Stimulated activated naive CD8-positive, alpha-beta T cell treated with anti-CD3 and anti-CD28 coated beads, Interleukin-15, amount 100 ng/mL, for 72 hours (primary cell): ENCODE results near the gene EFNA5.
"Not testable (repeated sequence)": the region's sequence is repeated elsewhere in the genome, so short reads cannot be mapped to it uniquely, and the experiment has no call there.

Experiments used
- ATAC-seq: fragments of 150-1000 bp; cut with Tn5 transposase; 2 replicates; pipeline ENCODE4 v1.10.0; 2021; ENCODE audit warnings: mild to moderate bottlenecking, moderate library complexity
- DNase-seq, 2 donors: peaks; one replicate each; pipeline ENCODE4 v3.0.0; 2021 to 2022
- H3K27ac Mint-ChIP-seq, 2 donors: one replicate each; pipeline ENCODE4 v1.8.0; 2022; ENCODE audit warnings: mild to moderate bottlenecking in 2 of 2, mixed read lengths in 2 of 2, moderate library complexity in 2 of 2
- H3K27me3 Mint-ChIP-seq: one replicate; pipeline ENCODE4 v1.8.0; 2022; ENCODE audit warnings: mixed read lengths
- H3K4me1 Mint-ChIP-seq: one replicate; pipeline ENCODE4 v1.8.0; 2022; ENCODE audit warnings: mild to moderate bottlenecking, mixed read lengths
- H3K4me3 Mint-ChIP-seq, 2 donors: one replicate each; pipeline ENCODE4 v1.8.0; 2022; ENCODE audit warnings: mild to moderate bottlenecking in 2 of 2, mixed read lengths in 2 of 2, moderate library complexity in 1 of 2
- H3K9me3 Mint-ChIP-seq, 2 donors: one replicate each; pipeline ENCODE4 v1.8.0; 2022; ENCODE audit warnings: mixed read lengths in 2 of 2

The EFNA5 gene

GRCh38 chr5:107461770-107462169 is 209.0 kb downstream of the EFNA5 start:
- Mint-ChIP-seq H3K27me3 (peaks cover 24% of the 10 kb centered on the region), H3K4me1 (peaks cover 10% of the 10 kb centered on the region), H3K4me3 (no peak overlapping the region), H3K27ac (no peak overlapping the region), H3K9me3 (no peaks in the 10 kb centered on the region)
- ATAC-seq: no peak
- DNase-seq: no peak

GRCh38 chr5:107460789-107461188 is 209.9 kb downstream of the EFNA5 start:
- H3K4me1 Mint-ChIP-seq: peaks cover 10% of the 10 kb centered on the region
- H3K4me3 Mint-ChIP-seq: no peak overlapping the region
- no peak overlapping the region for H3K27ac Mint-ChIP-seq
- DNase-seq (no peak), ATAC-seq (no peak)
- peaks cover 24% of the 10 kb centered on the region for H3K27me3 Mint-ChIP-seq
- no peaks in the 10 kb centered on the region for H3K9me3 Mint-ChIP-seq

- no peak overlapping the region for H3K4me3 Mint-ChIP-seq
- ATAC-seq: no peak
- peaks cover 4% of the 10 kb centered on the region for H3K4me1 Mint-ChIP-seq
- H3K9me3 Mint-ChIP-seq: no peaks in the 10 kb centered on the region
- no peak overlapping the region for H3K27ac Mint-ChIP-seq
- DNase-seq: no peak
- H3K27me3 Mint-ChIP-seq: peaks cover 31% of the 10 kb centered on the region
These were observed 211.1 kb downstream of the EFNA5 start for GRCh38 chr5:107459605-107460004.

- Mint-ChIP-seq H3K4me3 (no peak overlapping the region), H3K4me1 (no peaks in the 10 kb centered on the region), H3K9me3 (no peaks in the 10 kb centered on the region), H3K27me3 (peaks cover 31% of the 10 kb centered on the region), H3K27ac (no peak overlapping the region)
- ATAC-seq (no peak), DNase-seq (no peak)
These were observed 212.4 kb downstream of the EFNA5 start for GRCh38 chr5:107458322-107458721.

- Mint-ChIP-seq H3K27me3 (peaks cover 31% of the 10 kb centered on the region), H3K9me3 (no peaks in the 10 kb centered on the region), H3K4me1 (no peaks in the 10 kb centered on the region), H3K4me3 (no peak overlapping the region), H3K27ac (no peak overlapping the region)
- DNase-seq: no peak
- ATAC-seq: no peak
These were observed 212.9 kb downstream of the EFNA5 start for GRCh38 chr5:107457881-107458280.

- no peak for DNase-seq
- Mint-ChIP-seq H3K27ac (no peak overlapping the region), H3K9me3 (no peaks in the 10 kb centered on the region), H3K27me3 (peaks cover 31% of the 10 kb centered on the region), H3K4me3 (no peak overlapping the region), H3K4me1 (no peaks in the 10 kb centered on the region)
- no peak for ATAC-seq
These were observed 213.6 kb downstream of the EFNA5 start for GRCh38 chr5:107457138-107457537.

GRCh38 chr5:107456281-107456715 is 214.4 kb downstream of the EFNA5 start:
- Mint-ChIP-seq H3K4me3 (no peak overlapping the region), H3K27ac (no peak overlapping the region), H3K9me3 (peaks cover 4 to 6% of the 10 kb centered on the region in 2 donors), H3K4me1 (no peaks in the 10 kb centered on the region), H3K27me3 (peaks cover 26% of the 10 kb centered on the region)
- DNase-seq (no peak), ATAC-seq (no peak)

GRCh38 chr5:107455111-107455544 is 215.6 kb downstream of the EFNA5 start:
- Mint-ChIP-seq H3K4me3 (no peak overlapping the region), H3K27me3 (peaks cover 15% of the 10 kb centered on the region), H3K27ac (no peak overlapping the region), H3K4me1 (no peaks in the 10 kb centered on the region), H3K9me3 (peaks cover 4 to 6% of the 10 kb centered on the region in 2 donors)
- DNase-seq (no peak), ATAC-seq (no peak)

GRCh38 chr5:107451827-107452226 is 218.9 kb downstream of the EFNA5 start:
- H3K4me3 Mint-ChIP-seq, H3K27ac Mint-ChIP-seq, H3K4me1 Mint-ChIP-seq, ATAC-seq, DNase-seq, H3K9me3 Mint-ChIP-seq: not testable (repeated sequence)
- H3K27me3 Mint-ChIP-seq: peaks cover 19% of the 10 kb centered on the region

- Mint-ChIP-seq H3K27me3 (peaks cover 19% of the 10 kb centered on the region), H3K9me3 (peaks cover 4 to 6% of the 10 kb centered on the region in 2 donors), H3K4me1 (no peaks in the 10 kb centered on the region), H3K27ac (no peak overlapping the region), H3K4me3 (no peak overlapping the region)
- DNase-seq (no peak), ATAC-seq (no peak)
These were observed 219.7 kb downstream of the EFNA5 start for GRCh38 chr5:107451028-107451427.

- Mint-ChIP-seq H3K27ac (no peak overlapping the region), H3K27me3 (peaks cover 19% of the 10 kb centered on the region), H3K9me3 (peaks cover 4 to 6% of the 10 kb centered on the region in 2 donors), H3K4me1 (no peaks in the 10 kb centered on the region), H3K4me3 (no peak overlapping the region)
- ATAC-seq (no peak), DNase-seq (no peak)
These were observed 220.2 kb downstream of the EFNA5 start for GRCh38 chr5:107450531-107450930.

GRCh38 chr5:107449369-107449768 is 221.4 kb downstream of the EFNA5 start:
- H3K9me3 Mint-ChIP-seq: peaks cover 4 to 6% of the 10 kb centered on the region in 2 donors
- peaks cover 15% of the 10 kb centered on the region for H3K27me3 Mint-ChIP-seq
- no peak for ATAC-seq

GRCh38 chr5:107447587-107447986 is 223.2 kb downstream of the EFNA5 start:
- H3K4me3 Mint-ChIP-seq: no peak overlapping the region
- peak overlapping the region in 1 of 2 donors; percentile 66 for H3K27ac Mint-ChIP-seq
- peaks cover 4 to 6% of the 10 kb centered on the region in 2 donors for H3K9me3 Mint-ChIP-seq
- ATAC-seq: no peak
- H3K4me1 Mint-ChIP-seq: no peaks in the 10 kb centered on the region
- no peak for DNase-seq
- H3K27me3 Mint-ChIP-seq: peaks cover 19% of the 10 kb centered on the region

More at GRCh38 chr5:107449369-107449768, 221.4 kb downstream of the EFNA5 start:
- H3K27ac Mint-ChIP-seq: no peak overlapping the region
- no peak for DNase-seq
- H3K4me3 Mint-ChIP-seq: no peak overlapping the region
- H3K4me1 Mint-ChIP-seq: no peaks in the 10 kb centered on the region

- peaks cover 4 to 6% of the 10 kb centered on the region in 2 donors for H3K9me3 Mint-ChIP-seq
- H3K27me3 Mint-ChIP-seq: peaks cover 19% of the 10 kb centered on the region
These were observed 223.8 kb downstream of the EFNA5 start for GRCh38 chr5:107446972-107447371.

GRCh38 chr5:107444300-107444699 is 226.4 kb downstream of the EFNA5 start:
- DNase-seq (no peak), ATAC-seq (no peak)
- Mint-ChIP-seq H3K4me1 (no peaks in the 10 kb centered on the region), H3K27me3 (peaks cover 19% of the 10 kb centered on the region), H3K4me3 (no peak overlapping the region), H3K9me3 (peaks cover 2 to 3% of the 10 kb centered on the region in 2 donors), H3K27ac (no peak overlapping the region)

More at GRCh38 chr5:107446972-107447371, 223.8 kb downstream of the EFNA5 start:
- DNase-seq (no peak), ATAC-seq (no peak)
- Mint-ChIP-seq H3K4me3 (no peak overlapping the region), H3K4me1 (no peaks in the 10 kb centered on the region), H3K27ac (no peak overlapping the region)

- DNase-seq: no peak
- Mint-ChIP-seq H3K4me1 (no peaks in the 10 kb centered on the region), H3K27ac (no peak overlapping the region), H3K27me3 (peaks cover 19% of the 10 kb centered on the region), H3K9me3 (peaks cover 6 to 7% of the 10 kb centered on the region in 2 donors), H3K4me3 (no peak overlapping the region)
- ATAC-seq: no peak
These were observed 226.8 kb downstream of the EFNA5 start for GRCh38 chr5:107443897-107444296.

GRCh38 chr5:107442452-107442851 is 228.3 kb downstream of the EFNA5 start:
- H3K4me3 Mint-ChIP-seq: no peak overlapping the region
- H3K27me3 Mint-ChIP-seq: peaks cover 13% of the 10 kb centered on the region
- ATAC-seq (no peak), DNase-seq (no peak)
- H3K4me1 Mint-ChIP-seq: no peaks in the 10 kb centered on the region
- H3K9me3 Mint-ChIP-seq: peaks cover 8 to 11% of the 10 kb centered on the region in 2 donors
- no peak overlapping the region for H3K27ac Mint-ChIP-seq
